NCI-H2227 (cell line): ENCODE measurements around the gene SPDYE3.
"Not testable (repeated sequence)": the region's sequence is repeated elsewhere in the genome, so short reads cannot be mapped to it uniquely, and the experiment has no call there.

Experiments
- DNase-seq: peaks from one replicate; lab custom pipeline; 2025; ENCODE audit not compliant: unreplicated experiment; lab: John Stamatoyannopoulos, UW

SPDYE3 gene

GRCh38 chr7:100287191-100287969, 20.1 kb upstream of the SPDYE3 start:
- DNase-seq = not testable (repeated sequence)

GRCh38 chr7:100288258-100288657, 19.2 kb upstream of the SPDYE3 start:
- DNase-seq = not testable (repeated sequence)

GRCh38 chr7:100292162-100292561, 15.3 kb upstream of the SPDYE3 start:
- DNase-seq = not testable (repeated sequence)

GRCh38 chr7:100295269-100295668, 12.2 kb upstream of the SPDYE3 start:
- not testable (repeated sequence) for DNase-seq

GRCh38 chr7:100297852-100298631, 9.5 kb upstream of the SPDYE3 start:
- DNase-seq = not testable (repeated sequence)

- not testable (repeated sequence) for DNase-seq
Measured at GRCh38 chr7:100298632-100298895, 8.9 kb upstream of the SPDYE3 start.

GRCh38 chr7:100304526-100304925, 3.0 kb upstream of the SPDYE3 start:
- DNase-seq = not testable (repeated sequence)

GRCh38 chr7:100318329-100318728, 10.8 kb downstream of the SPDYE3 start:
- not testable (repeated sequence) for DNase-seq

GRCh38 chr7:100321648-100322047, 14.1 kb downstream of the SPDYE3 start:
- DNase-seq = not testable (repeated sequence)

GRCh38 chr7:100324194-100324593, 16.7 kb downstream of the SPDYE3 start:
- DNase-seq = not testable (repeated sequence)

GRCh38 chr7:100325671-100326070, 18.2 kb downstream of the SPDYE3 start:
- not testable (repeated sequence) for DNase-seq

- not testable (repeated sequence) for DNase-seq
Measured at GRCh38 chr7:100326914-100327313, 19.4 kb downstream of the SPDYE3 start.

- DNase-seq = peak; percentile 95
Measured at GRCh38 chr7:100335566-100336466, 28.3 kb downstream of the SPDYE3 start.

GRCh38 chr7:100338083-100338696, 30.7 kb downstream of the SPDYE3 start:
- DNase-seq = not testable (repeated sequence)

- not testable (repeated sequence) for DNase-seq
Measured at GRCh38 chr7:100341286-100341685, 33.8 kb downstream of the SPDYE3 start.

- no peak for DNase-seq
Measured at GRCh38 chr7:100342765-100343164, 35.3 kb downstream of the SPDYE3 start.

- DNase-seq = not testable (repeated sequence)
Measured at GRCh38 chr7:100344124-100344559, 36.6 kb downstream of the SPDYE3 start.

- DNase-seq = peak; percentile 57
Measured at GRCh38 chr7:100344560-100345287, 37.2 kb downstream of the SPDYE3 start.

- peak; percentile 79 for DNase-seq
Measured at GRCh38 chr7:100345288-100345672, 37.8 kb downstream of the SPDYE3 start.

GRCh38 chr7:100346921-100347320, 39.4 kb downstream of the SPDYE3 start:
- no peak for DNase-seq
